HPDE6-E6E7 (cell line): Measurements from ENCODE around the gene MYO7B.

Experiments used
- DNase-seq: peaks from one replicate; pipeline ENCODE4 v3.0.0; 2011; ENCODE audit warnings: missing footprints; ENCODE audit errors: extremely low spot score

The MYO7B gene

GRCh38 chr2:127535422-127535901, at the start of gene MYO7B:
Gene MYO7B, plus strand, starts transcription at chr2:127535683. Its CDS starts 24,040 bp downstream, at chr2:127559723.
- no peak for DNase-seq

GRCh38 chr2:127485694-127486071, 49.8 kb upstream of the MYO7B start:
- no peak for DNase-seq

- no peak for DNase-seq
Observed at GRCh38 chr2:127486247-127487058, 49.0 kb upstream of the MYO7B start.

- DNase-seq, result no peak
Observed at GRCh38 chr2:127490283-127490682, 45.2 kb upstream of the MYO7B start.

- no peak for DNase-seq
Observed at GRCh38 chr2:127498386-127498785, 37.1 kb upstream of the MYO7B start.

GRCh38 chr2:127503491-127503890, 32.0 kb upstream of the MYO7B start:
- DNase-seq, result no peak

- DNase-seq, result no peak
Observed at GRCh38 chr2:127504552-127505430, 30.7 kb upstream of the MYO7B start.

GRCh38 chr2:127506510-127506909, 29.0 kb upstream of the MYO7B start:
- DNase-seq, result no peak

- DNase-seq, result no peak
Observed at GRCh38 chr2:127508023-127508630, 27.4 kb upstream of the MYO7B start.

- DNase-seq, result peak; percentile 92
Observed at GRCh38 chr2:127508631-127509034, 26.9 kb upstream of the MYO7B start.

- DNase-seq, result no peak
Observed at GRCh38 chr2:127510073-127510472, 25.4 kb upstream of the MYO7B start.

- no peak for DNase-seq
Observed at GRCh38 chr2:127511090-127511695, 24.3 kb upstream of the MYO7B start.

- no peak for DNase-seq
Observed at GRCh38 chr2:127511917-127512316, 23.6 kb upstream of the MYO7B start.

GRCh38 chr2:127512362-127512761, 23.1 kb upstream of the MYO7B start:
- DNase-seq, result no peak

GRCh38 chr2:127514076-127514475, 21.4 kb upstream of the MYO7B start:
- no peak for DNase-seq

- DNase-seq, result no peak
Observed at GRCh38 chr2:127514485-127514884, 21.0 kb upstream of the MYO7B start.

- DNase-seq, result no peak
Observed at GRCh38 chr2:127515383-127515915, 20.0 kb upstream of the MYO7B start.

GRCh38 chr2:127516041-127516762, 19.3 kb upstream of the MYO7B start:
- no peak for DNase-seq

- no peak for DNase-seq
Observed at GRCh38 chr2:127517465-127517864, 18.0 kb upstream of the MYO7B start.

- DNase-seq, result no peak
Observed at GRCh38 chr2:127520424-127520823, 15.1 kb upstream of the MYO7B start.
